ENCODE data around the gene CTSZ. TPM values are rescaled to one million over a fixed set of nuclear protein-coding genes. Genes with fewer than 3 reads are reported as not detected.

CTSZ gene
- total RNA-seq, 1 experiment from 2014 or later = 26.3 TPM

GRCh38 chr20:58945965-58946631, 61.0 kb downstream of the CTSZ start (continued):
- no peak for TF ChIP-seq ZNF138 (CRISPR knock-in tag; conservative IDR thresholded peaks at IDR 0.05)

Other genes starting within 250 kb of the CTSZ start
- 12.2 to 13.4 TPM (median 12.8 TPM) in 3 replicates for gene GNAS-AS1, start 156.4 kb downstream of the CTSZ start, total RNA-seq (2021)
- gene GNAS, start 154.5 kb downstream of the CTSZ start, total RNA-seq (2021) = 868 to 954 TPM (median 912 TPM) in 3 replicates
- gene NELFCD, start 26.0 kb downstream of the CTSZ start, total RNA-seq (2021) = 53.0 to 66.9 TPM (median 57.6 TPM) in 3 replicates
- gene TUBB1, start 12.2 kb upstream of the CTSZ start, total RNA-seq (2021) = not detected in 3 replicates
- gene ATP5F1E, start 25.1 kb upstream of the CTSZ start, total RNA-seq (2021) = 41.1 to 44.8 TPM (median 43.0 TPM) in 3 replicates
- gene PRELID3B, start 35.5 kb upstream of the CTSZ start, total RNA-seq (2021) = 46.9 to 48.7 TPM (median 47.0 TPM) in 3 replicates
- gene ZNF831, start 156.6 kb upstream of the CTSZ start, total RNA-seq (2021) = 0.02 to 0.04 TPM in 2 of 3 replicates, not detected in the other